MM.1S (cell line): ENCODE results near the gene PRKAA2.

ENCODE experiments used
- CTCF ChIP-seq: fragments of 300-600 bp; sonication (generic); IDR thresholded peaks from 2 replicates; pipeline ENCODE4 v1.5.1; 2016; ENCODE audit warnings: antibody characterized with exemption, low read length, mixed read lengths
- EZH2 ChIP-seq: fragments of 300-600 bp; sonication (generic); optimal IDR thresholded peaks from 2 replicates; pipeline ENCODE3; 2017; ENCODE audit warnings: low read depth, mild to moderate bottlenecking, antibody characterized with exemption, low read length, mixed read lengths
- EZH2phosphoT487 ChIP-seq: fragments of 300-600 bp; sonication (generic); IDR thresholded peaks from 2 replicates; pipeline ENCODE4 v1.6.1; 2018; ENCODE audit warnings: antibody characterized with exemption, low read length

GRCh38 chr1:56688522-56689026, 43.5 kb downstream of the PRKAA2 start:
- TF ChIP-seq CTCF (no peak), EZH2 (no peak), EZH2phosphoT487 (no peak)
